ENCODE results near the gene TSPAN2. TPM values are rescaled to one million over a fixed set of nuclear protein-coding genes. Genes with fewer than 3 reads are reported as not detected.

Gene TSPAN2
- total and polyA plus RNA-seq, 11 donors, result 2.8 to 10.6 (median 7.1) TPM

DNA sequence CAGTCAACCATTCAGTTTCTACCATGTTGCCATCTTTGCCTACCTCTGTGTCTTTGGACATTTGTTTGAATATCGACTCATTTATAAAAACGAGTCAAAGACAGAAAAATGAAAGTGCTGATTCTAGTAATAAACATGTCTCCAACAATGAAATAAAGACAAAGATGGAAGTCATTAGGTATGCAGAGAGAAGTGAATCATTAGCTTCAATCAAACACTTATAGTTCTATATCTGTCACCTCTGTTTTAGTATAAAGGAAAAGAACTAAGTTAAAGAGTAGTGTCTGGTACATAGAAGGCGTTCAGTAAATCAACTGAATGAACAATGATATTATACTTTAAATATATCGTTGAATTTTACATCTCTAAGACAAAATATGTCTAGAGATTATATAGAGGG, 1.7 kb upstream of the TSPAN2 start:
- Histone ChIP-seq H3K36me3 (no peaks in the 10 kb centered on the region), H3K27me3 (peaks cover 0 to 9% (median 0%) of the 10 kb centered on the region in 9 donors), H3K9me3 (no peaks in the 10 kb centered on the region), H3K27ac (peak overlapping the region in 4 of 12 donors; percentile 78 to 93 (median 86)), H3K4me3 (no peak overlapping the region), H3K4me1 (peaks cover 0 to 30% (median 6%) of the 10 kb centered on the region in 12 donors)
- TF ChIP-seq POLR2A (IDR thresholded peaks at IDR 0.05), result no peak
- TF ChIP-seq CTCF (IDR thresholded peaks at IDR 0.05), result no peak
- ATAC-seq (no peak), DNase-seq (no peak)
- intact Hi-C loops (cut with DNase I), result no loop called here
- 94 to 98% (median 98%) methylated on average over 4 of the region's 4 CpGs for WGBS, 4 donors

- ATAC-seq, result peak; percentile 28 to 72 (median 45)
- no peaks in the 10 kb centered on the region for H3K36me3 ChIP-seq
- DNase-seq, result peak in 4 of 5 donors; percentile 29 to 77 (median 40)
- intact Hi-C loops (cut with DNase I), result no loop called here
- peak overlapping the region in 10 of 12 donors; percentile 13 to 93 (median 82) for H3K27ac ChIP-seq
- WGBS, 4 donors, result 36 to 65% (median 42%) methylated on average over 8 of the region's 8 CpGs
- no peaks in the 10 kb centered on the region for H3K9me3 ChIP-seq
- peak overlapping the region in 6 of 12 donors; percentile 63 to 92 (median 68) for H3K4me3 ChIP-seq
- peaks cover 0 to 9% (median 0%) of the 10 kb centered on the region in 9 donors for H3K27me3 ChIP-seq
- peaks cover 0 to 34% (median 7%) of the 10 kb centered on the region in 12 donors for H3K4me1 ChIP-seq
- TF ChIP-seq POLR2A (IDR thresholded peaks at IDR 0.05), result no peak
- no peak for TF ChIP-seq CTCF (IDR thresholded peaks at IDR 0.05)
These were observed 1.2 kb upstream of the TSPAN2 start for GRCh38 chr1:115090540-115090939.

DNA sequence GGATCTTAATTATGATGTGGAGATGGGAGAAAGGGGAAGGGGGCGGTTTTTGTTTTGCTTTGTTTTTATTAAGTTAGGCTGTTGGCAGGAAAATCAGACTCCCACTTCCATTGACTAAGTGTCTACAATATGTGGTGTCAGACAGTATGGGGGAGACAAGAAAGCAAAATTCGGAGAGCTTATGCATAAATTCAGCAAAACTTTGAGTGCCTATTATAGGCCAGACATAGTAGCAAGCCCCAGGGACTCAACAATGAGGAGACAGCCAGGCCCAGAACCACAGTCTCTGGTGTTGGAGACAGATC, 835 bp upstream of the TSPAN2 start:
- H3K36me3 ChIP-seq, result no peaks in the 10 kb centered on the region
- TF ChIP-seq POLR2A (IDR thresholded peaks at IDR 0.05) (no peak), CTCF (IDR thresholded peaks at IDR 0.05) (peak in 1 of 12 donors; percentile 3)
- peaks cover 0 to 38% (median 11%) of the 10 kb centered on the region in 12 donors for H3K4me1 ChIP-seq
- DNase-seq (no peak), ATAC-seq (peak in 2 of 4 donors; percentile 17 to 44)
- H3K27ac ChIP-seq, result peak overlapping the region in 10 of 12 donors; percentile 13 to 93 (median 82)
- H3K27me3 ChIP-seq, result peaks cover 0 to 9% (median 0%) of the 10 kb centered on the region in 9 donors
- 10 to 21% (median 16%) methylated on average over 2 of the region's 2 CpGs for WGBS, 4 donors
- no peaks in the 10 kb centered on the region for H3K9me3 ChIP-seq
- intact Hi-C loops (cut with DNase I), result no loop called here
- H3K4me3 ChIP-seq, result peak overlapping the region in 11 of 12 donors; percentile 63 to 92 (median 70)

GRCh38 chr1:115088871-115089419, 358 bp downstream of the TSPAN2 start:
- Histone ChIP-seq H3K9me3 (no peaks in the 10 kb centered on the region), H3K27me3 (peaks cover 0 to 9% (median 0%) of the 10 kb centered on the region in 9 donors), H3K36me3 (no peaks in the 10 kb centered on the region), H3K4me3 (peak overlapping the region; percentile 51 to 92 (median 68)), H3K4me1 (peaks cover 0 to 49% (median 13%) of the 10 kb centered on the region in 12 donors), H3K27ac (peak overlapping the region in 11 of 12 donors; percentile 49 to 93 (median 78))
- DNase-seq, result no peak
- 6 to 8% (median 6%) methylated on average over 23 to 25 of the region's 25 CpGs for WGBS, 4 donors
- ATAC-seq, result no peak
- intact Hi-C loops (cut with DNase I), result no loop called here
- TF ChIP-seq CTCF (IDR thresholded peaks at IDR 0.05) (no peak), POLR2A (IDR thresholded peaks at IDR 0.05) (no peak)

Data from heart left ventricle (tissue), 16 donors.